GM18505 (cell line): ENCODE results near the gene NT5C.
"Not testable (repeated sequence)": the region's sequence is repeated elsewhere in the genome, so short reads cannot be mapped to it uniquely, and the experiment has no call there.

Experiments
- ATAC-seq: cut with Tn5 transposase; IDR thresholded peaks from one replicate; pipeline ENCODE4 v1.9.1; 2021; ENCODE audit not compliant: unreplicated experiment
- POLR2A ChIP-seq: IDR thresholded peaks from 4 replicates; pipeline ENCODE4 v1.6.1; 2011; ENCODE audit warnings: borderline replicate concordance; ENCODE audit not compliant: insufficient read depth, insufficient read length; ENCODE audit errors: extremely low read depth

NT5C gene

GRCh38 chr17:75131278-75132017 lies at the start of gene NT5C:
NT5C (minus strand) TSS chr17:75131742; CDS start chr17:75131707, 35 bp downstream.
- ATAC-seq, result peak; percentile 79
- peak; percentile 92 for TF ChIP-seq POLR2A

GRCh38 chr17:75181110-75181509 lies 49.6 kb upstream of the NT5C start:
- no peak for ATAC-seq
- TF ChIP-seq POLR2A, result no peak

- TF ChIP-seq POLR2A, result no peak
- ATAC-seq, result no peak
Observed at GRCh38 chr17:75178453-75178852, 46.9 kb upstream of the NT5C start.

- TF ChIP-seq POLR2A, result no peak
- ATAC-seq, result no peak
Observed at GRCh38 chr17:75176625-75177024, 45.1 kb upstream of the NT5C start.

- no peak for ATAC-seq
- no peak for TF ChIP-seq POLR2A
Observed at GRCh38 chr17:75174996-75175395, 43.5 kb upstream of the NT5C start.

GRCh38 chr17:75173526-75173925 lies 42.0 kb upstream of the NT5C start:
- TF ChIP-seq POLR2A, result no peak
- no peak for ATAC-seq

- no peak for TF ChIP-seq POLR2A
- no peak for ATAC-seq
Observed at GRCh38 chr17:75168998-75169397, 37.5 kb upstream of the NT5C start.

- ATAC-seq, result not testable (repeated sequence)
Observed at GRCh38 chr17:75164606-75165005, 33.1 kb upstream of the NT5C start.

- no peak for ATAC-seq
- no peak for TF ChIP-seq POLR2A
Observed at GRCh38 chr17:75163074-75163473, 31.5 kb upstream of the NT5C start.

GRCh38 chr17:75160211-75160610 lies 28.7 kb upstream of the NT5C start:
- TF ChIP-seq POLR2A, result no peak
- ATAC-seq, result no peak

GRCh38 chr17:75159196-75160031 lies 27.9 kb upstream of the NT5C start:
- no peak for ATAC-seq
- no peak for TF ChIP-seq POLR2A

- not testable (repeated sequence) for ATAC-seq
Observed at GRCh38 chr17:75158480-75158879, 26.9 kb upstream of the NT5C start.

GRCh38 chr17:75155191-75155601 lies 23.7 kb upstream of the NT5C start:
- no peak for TF ChIP-seq POLR2A
- no peak for ATAC-seq
